GM18858 (cell line): ENCODE results near the gene MEPCE.
"Not testable (repeated sequence)": the region's sequence is repeated elsewhere in the genome, so short reads cannot be mapped to it uniquely, and the experiment has no call there.

Experiments
- ATAC-seq: cut with Tn5 transposase; IDR thresholded peaks from one replicate; pipeline ENCODE4 v1.9.1; 2021; ENCODE audit not compliant: unreplicated experiment

The MEPCE gene, protein sequence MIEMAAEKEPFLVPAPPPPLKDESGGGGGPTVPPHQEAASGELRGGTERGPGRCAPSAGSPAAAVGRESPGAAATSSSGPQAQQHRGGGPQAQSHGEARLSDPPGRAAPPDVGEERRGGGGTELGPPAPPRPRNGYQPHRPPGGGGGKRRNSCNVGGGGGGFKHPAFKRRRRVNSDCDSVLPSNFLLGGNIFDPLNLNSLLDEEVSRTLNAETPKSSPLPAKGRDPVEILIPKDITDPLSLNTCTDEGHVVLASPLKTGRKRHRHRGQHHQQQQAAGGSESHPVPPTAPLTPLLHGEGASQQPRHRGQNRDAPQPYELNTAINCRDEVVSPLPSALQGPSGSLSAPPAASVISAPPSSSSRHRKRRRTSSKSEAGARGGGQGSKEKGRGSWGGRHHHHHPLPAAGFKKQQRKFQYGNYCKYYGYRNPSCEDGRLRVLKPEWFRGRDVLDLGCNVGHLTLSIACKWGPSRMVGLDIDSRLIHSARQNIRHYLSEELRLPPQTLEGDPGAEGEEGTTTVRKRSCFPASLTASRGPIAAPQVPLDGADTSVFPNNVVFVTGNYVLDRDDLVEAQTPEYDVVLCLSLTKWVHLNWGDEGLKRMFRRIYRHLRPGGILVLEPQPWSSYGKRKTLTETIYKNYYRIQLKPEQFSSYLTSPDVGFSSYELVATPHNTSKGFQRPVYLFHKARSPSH

DNA sequence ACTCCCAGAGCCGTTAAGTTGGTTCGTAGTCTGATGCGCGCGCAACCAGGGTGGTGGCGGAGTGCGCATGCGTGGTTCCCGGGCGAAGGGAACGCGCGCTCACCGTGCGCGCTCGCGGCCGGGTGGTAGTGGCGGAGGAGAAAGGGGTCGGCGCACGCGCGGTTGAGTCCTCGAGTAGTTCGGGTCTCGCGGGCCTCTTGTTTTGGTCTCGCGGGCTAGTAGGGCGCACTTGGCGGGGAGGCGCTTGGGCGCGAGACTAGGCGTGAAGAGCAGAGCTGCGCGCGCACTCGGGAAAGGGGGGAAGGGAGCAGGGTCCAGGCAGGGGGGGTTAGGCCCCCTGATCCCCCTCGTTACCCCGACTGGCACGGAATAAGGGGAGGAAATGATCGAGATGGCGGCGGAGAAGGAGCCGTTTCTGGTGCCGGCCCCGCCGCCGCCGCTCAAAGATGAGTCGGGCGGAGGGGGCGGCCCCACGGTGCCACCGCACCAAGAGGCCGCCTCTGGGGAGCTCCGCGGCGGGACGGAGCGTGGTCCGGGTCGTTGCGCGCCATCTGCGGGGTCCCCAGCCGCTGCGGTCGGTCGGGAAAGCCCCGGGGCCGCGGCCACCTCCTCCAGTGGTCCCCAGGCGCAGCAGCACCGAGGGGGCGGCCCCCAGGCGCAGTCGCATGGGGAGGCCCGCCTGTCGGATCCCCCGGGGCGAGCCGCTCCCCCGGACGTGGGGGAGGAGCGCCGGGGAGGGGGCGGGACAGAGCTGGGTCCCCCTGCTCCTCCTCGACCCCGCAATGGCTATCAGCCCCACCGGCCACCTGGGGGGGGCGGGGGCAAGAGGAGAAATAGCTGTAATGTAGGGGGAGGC is at the start of gene MEPCE:
MEPCE (plus strand) TSS at position 195 of the 856 bp plus-strand sequence; CDS start at position 383, 188 bp downstream.
- ATAC-seq: peak; percentile 25

DNA sequence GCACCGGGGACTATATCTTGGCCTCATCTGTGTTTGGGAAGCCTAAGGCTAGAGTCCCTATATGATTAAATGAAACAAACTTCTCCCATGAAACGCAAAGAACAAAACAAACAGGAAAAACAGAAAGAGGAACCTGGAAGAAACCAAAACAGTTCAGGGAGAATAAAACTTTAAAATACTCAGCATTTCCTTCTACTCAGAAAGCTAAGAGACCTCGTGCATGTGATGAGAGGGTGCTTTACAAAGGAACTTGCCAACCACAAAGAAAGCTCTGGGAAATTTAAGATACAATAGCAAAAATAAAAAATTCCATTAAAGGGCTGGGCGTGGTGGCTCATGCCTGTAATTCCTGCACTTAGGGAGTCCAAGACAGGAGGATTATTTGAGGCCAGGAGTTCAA is 49.4 kb upstream of the MEPCE start:
- ATAC-seq: no peak

DNA sequence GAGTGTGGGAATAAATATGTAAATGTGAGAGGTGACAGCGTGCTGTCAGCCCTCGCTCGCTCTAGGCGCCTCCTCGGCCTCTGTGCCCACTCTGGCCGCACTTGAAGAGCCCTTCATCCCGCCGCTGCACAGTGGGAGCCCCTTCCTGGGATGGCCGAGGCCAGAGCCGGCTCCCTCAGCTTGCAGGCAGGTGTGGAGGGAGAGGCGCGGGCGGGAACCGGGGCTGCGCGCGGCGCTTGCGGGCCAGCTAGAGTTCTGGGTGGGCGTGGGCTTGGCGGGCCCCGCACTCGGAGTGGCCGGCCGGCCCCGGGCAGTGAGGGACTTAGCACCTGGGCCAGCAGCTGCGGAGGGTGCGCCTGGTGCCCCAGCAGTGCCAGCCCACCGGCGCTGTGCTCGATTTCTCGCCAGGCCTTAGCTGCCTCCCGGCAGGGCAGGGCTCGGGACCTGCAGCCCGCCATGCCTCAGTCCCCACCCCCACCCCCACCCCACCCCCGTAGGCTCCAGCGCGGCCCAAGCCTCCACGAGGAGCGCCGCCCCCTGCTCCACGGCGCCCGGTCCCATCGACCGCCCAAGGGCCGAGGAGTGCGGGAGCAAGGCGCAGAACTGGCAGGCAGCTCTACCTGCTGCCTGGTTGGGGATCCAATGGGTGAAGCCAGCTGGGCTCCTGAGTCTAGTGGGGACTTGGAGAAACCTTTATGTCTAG is 47.9 kb upstream of the MEPCE start:
- not testable (repeated sequence) for ATAC-seq

- not testable (repeated sequence) for ATAC-seq
Observed at GRCh38 chr7:100382234-100382853, 47.3 kb upstream of the MEPCE start.

- no peak for ATAC-seq
Observed at GRCh38 chr7:100384628-100385294, 44.9 kb upstream of the MEPCE start.

DNA sequence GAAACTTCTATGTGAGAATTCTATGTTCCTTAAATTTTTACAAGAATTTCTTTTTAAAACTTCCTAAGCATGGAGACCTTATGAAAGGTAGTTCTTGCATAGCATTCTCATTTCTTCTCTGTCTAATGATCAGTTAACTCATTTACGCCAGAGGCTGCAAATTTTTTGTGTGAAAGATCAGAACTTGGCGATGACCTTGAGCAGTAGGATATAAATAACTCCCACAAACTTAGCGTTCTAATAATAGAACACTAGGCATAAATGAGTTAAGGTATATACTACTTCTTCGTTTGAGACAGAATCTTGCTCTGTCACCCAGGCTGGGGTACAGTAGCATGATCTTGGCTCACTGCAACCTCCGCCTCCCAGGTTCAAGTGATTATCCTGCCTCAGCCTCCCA is 42.7 kb upstream of the MEPCE start:
- ATAC-seq: no peak

DNA sequence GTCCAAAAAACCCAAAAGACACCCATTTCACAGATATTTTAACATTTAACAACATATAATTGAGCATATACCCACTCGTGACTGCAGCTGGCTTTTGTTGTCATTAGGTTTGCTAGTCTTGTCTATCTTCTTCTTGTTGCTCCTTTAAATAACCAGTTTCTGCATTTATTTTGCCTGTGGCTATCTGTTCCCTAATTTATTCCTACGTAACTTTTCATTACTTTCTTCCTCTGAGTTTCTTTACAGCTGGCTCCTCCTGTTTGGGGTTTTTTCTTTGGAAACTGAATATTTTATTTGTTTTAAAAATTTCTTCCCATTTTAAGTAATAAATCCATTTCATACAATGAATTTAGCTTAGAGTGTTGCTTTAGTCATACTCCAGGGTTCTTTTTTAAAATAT is 41.9 kb upstream of the MEPCE start:
- ATAC-seq: no peak

- ATAC-seq: no peak
Observed at GRCh38 chr7:100389437-100390088, 40.1 kb upstream of the MEPCE start.

- ATAC-seq: no peak
Observed at GRCh38 chr7:100390286-100391009, 39.2 kb upstream of the MEPCE start.

- no peak for ATAC-seq
Observed at GRCh38 chr7:100393233-100393905, 36.3 kb upstream of the MEPCE start.

DNA sequence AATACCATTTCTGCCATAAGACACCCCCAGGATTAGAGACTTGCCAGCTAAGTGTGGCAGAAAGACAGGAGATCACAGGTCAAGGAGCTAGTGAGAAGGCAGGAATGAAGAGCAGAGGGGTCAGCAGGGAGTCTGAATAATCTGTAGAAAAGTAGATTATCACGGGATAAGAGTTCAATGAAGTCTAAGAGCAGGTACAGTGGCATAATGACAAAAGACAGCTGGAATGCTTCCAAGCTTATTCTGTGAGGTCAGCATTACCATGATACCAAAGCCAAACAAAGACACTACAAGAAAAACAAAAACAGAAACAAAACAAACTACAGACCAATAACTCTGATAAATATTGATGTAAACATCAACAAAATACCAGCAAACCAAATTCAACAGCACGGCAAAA is 35.6 kb upstream of the MEPCE start:
- no peak for ATAC-seq

GRCh38 chr7:100396421-100396982 is 33.1 kb upstream of the MEPCE start:
- peak; percentile 93 for ATAC-seq

DNA sequence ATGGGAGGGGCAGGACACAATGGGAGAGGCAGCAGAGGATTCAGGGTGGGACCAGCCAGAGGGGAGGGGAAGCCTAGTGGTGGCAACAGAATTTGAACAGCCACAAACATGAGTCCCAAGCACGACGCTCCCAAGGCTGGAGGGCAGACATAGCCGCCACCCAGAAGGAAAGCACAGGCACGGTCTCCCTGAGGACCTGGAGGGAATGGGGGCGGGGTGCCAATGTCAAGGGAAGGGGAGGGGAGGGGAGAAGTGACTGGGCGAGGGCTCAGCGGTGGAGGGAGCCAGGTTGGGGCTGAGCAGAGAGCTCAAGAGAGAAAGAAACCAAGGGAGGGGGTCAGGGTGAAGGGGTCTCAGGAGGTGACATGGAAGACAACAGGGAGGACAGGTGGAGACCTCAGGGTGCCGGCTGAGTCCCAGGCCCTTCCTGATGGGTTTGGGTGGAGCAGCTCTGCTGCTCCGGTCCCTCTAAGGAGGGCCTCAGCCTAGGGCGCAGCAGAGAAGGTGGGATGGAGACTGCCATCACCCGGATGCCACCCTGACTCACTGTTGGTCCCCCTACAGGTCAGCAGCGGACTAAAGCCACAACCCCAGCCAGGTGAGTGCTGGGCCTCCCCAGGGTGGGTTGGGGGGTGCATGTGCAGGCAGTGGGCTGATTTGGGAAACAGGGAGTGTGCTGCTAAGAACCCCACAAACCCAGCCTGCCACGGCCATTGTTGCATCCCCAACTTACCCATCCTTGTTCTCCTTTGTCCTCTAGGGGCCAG is 32.1 kb upstream of the MEPCE start:
- no peak for ATAC-seq

GRCh38 chr7:100398239-100398638 is 31.4 kb upstream of the MEPCE start:
- no peak for ATAC-seq

DNA sequence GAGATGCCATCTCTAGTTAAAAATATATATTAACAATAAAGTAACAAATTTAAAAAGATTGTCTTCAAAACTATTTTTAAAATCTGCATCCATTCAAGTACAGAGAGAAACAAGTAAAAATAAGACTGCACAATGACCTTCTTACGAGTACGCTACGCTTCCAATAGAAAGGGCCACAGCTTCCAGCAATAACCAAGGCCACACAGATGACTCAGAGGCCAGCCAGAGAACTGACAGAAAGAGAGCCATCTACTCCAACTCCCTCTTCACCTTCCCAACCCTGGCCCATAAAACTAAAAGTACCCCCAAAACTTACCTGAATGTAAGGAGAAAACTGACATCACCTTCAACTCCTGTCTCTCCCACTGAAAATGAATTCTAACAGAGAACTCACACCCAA is 29.6 kb upstream of the MEPCE start:
- no peak for ATAC-seq

DNA sequence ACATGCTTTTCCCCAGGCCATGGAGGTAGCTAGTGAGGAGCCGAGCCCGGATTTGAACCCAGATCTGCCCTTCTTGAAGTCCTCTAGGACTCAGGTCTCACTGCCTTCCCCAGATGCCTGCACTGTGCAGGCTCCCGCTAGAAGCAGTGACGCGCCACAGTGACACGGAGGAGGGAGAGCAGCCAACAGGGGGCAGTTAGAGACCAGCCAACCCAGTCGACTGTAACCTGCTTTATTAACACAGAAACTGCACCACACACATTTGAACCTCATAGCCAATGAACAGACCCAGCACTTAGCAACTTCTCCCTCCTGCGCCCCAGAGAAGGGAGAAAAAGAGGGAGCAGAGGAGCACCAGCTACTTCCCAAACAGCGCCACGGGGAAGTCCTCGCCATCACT is 29.0 kb upstream of the MEPCE start:
- no peak for ATAC-seq

GRCh38 chr7:100401811-100402210 is 27.8 kb upstream of the MEPCE start:
- no peak for ATAC-seq
